OCI-LY1 (cell line): ENCODE data around the gene VPS37D.

ENCODE experiments used
- H2AFZ ChIP-seq: fragments of 200-600 bp; sonication (generic), shearing (Covaris generic); 2 replicates; pipeline ENCODE4 v1.6.0; 2014; ENCODE audit warnings: antibody characterized with exemption, mild to moderate bottlenecking, low read length
- H3F3A ChIP-seq: fragments of 200-600 bp; sonication (generic), shearing (Covaris generic); 2 replicates; pipeline ENCODE4 v1.6.0; 2014; ENCODE audit warnings: mild to moderate bottlenecking, antibody characterized with exemption, low read length, moderate library complexity; ENCODE audit not compliant: insufficient read depth
- H3K27ac ChIP-seq: fragments of 200-600 bp; sonication (generic); 2 replicates; pipeline ENCODE4 v1.5.1; 2014; ENCODE audit warnings: low read length, mixed run types, mild to moderate bottlenecking, low read depth; ENCODE audit not compliant: poor library complexity, severe bottlenecking
- H3K27me3 ChIP-seq: fragments of 200-600 bp; sonication (generic); 2 replicates; pipeline ENCODE4 v1.6.0; 2014; ENCODE audit warnings: antibody characterized with exemption, mild to moderate bottlenecking, low read length, moderate library complexity; ENCODE audit not compliant: insufficient read depth
- H3K36me3 ChIP-seq: fragments of 200-600 bp; sonication (generic); 2 replicates; pipeline ENCODE4 v1.6.1; 2014; ENCODE audit warnings: mild to moderate bottlenecking, antibody characterized with exemption, low read length, moderate library complexity, mixed read lengths; ENCODE audit not compliant: insufficient read depth
- H3K4me1 ChIP-seq: fragments of 200-600 bp; sonication (generic); 2 replicates; pipeline ENCODE4 v1.5.1; 2014; ENCODE audit warnings: mild to moderate bottlenecking, low read length, moderate library complexity; ENCODE audit not compliant: insufficient read depth, severe bottlenecking
- H3K4me2 ChIP-seq: fragments of 200-600 bp; sonication (generic), shearing (Covaris generic); 2 replicates; pipeline ENCODE4 v1.6.1; 2014; ENCODE audit warnings: low read length
- H3K4me3 ChIP-seq: fragments of 200-600 bp; sonication (generic); 2 replicates; pipeline ENCODE4 v1.5.1; 2014; ENCODE audit warnings: low read length, low read depth, mild to moderate bottlenecking, mixed read lengths; ENCODE audit not compliant: poor library complexity, severe bottlenecking
- H3K79me2 ChIP-seq: fragments of 200-600 bp; shearing (Covaris generic); 2 replicates; pipeline ENCODE4 v1.6.1; 2016; ENCODE audit warnings: mixed run types, low read length, mixed read lengths; ENCODE audit not compliant: insufficient read depth
- H3K9ac ChIP-seq: fragments of 200-600 bp; sonication (generic), shearing (Covaris generic); 2 replicates; pipeline ENCODE4 v1.6.1; 2014; ENCODE audit warnings: mild to moderate bottlenecking, low read length, mixed read lengths
- H3K9me2 ChIP-seq: fragments of 200-600 bp; sonication (generic), shearing (Covaris generic); 2 replicates; pipeline ENCODE4 v1.6.1; 2014; ENCODE audit warnings: low read depth, mild to moderate bottlenecking, low read length, mixed read lengths
- H3K9me3 ChIP-seq: fragments of 200-600 bp; shearing (Covaris generic); 2 replicates; pipeline ENCODE4 v1.6.1; 2014; ENCODE audit warnings: low read length, mixed read lengths
- H4K20me1 ChIP-seq: fragments of 200-600 bp; sonication (generic), shearing (Covaris generic); 2 replicates; pipeline ENCODE4 v1.6.0; 2016; ENCODE audit warnings: mild to moderate bottlenecking, low read length; ENCODE audit not compliant: insufficient read depth
- CTCF ChIP-seq: fragments of 200-600 bp; sonication (generic), shearing (Covaris generic); IDR thresholded peaks from 2 replicates; pipeline ENCODE4 v1.5.1; 2017; ENCODE audit warnings: mild to moderate bottlenecking, antibody characterized with exemption, low read length, moderate library complexity, mixed read lengths
- EZH2 ChIP-seq: fragments of 200-600 bp; sonication (generic), shearing (Covaris generic); IDR thresholded peaks from 2 replicates; pipeline ENCODE4 v1.8.0; 2017; ENCODE audit warnings: borderline replicate concordance, mixed run types, mild to moderate bottlenecking, antibody characterized with exemption, low read length, moderate library complexity, mixed read lengths

VPS37D gene

DNA sequence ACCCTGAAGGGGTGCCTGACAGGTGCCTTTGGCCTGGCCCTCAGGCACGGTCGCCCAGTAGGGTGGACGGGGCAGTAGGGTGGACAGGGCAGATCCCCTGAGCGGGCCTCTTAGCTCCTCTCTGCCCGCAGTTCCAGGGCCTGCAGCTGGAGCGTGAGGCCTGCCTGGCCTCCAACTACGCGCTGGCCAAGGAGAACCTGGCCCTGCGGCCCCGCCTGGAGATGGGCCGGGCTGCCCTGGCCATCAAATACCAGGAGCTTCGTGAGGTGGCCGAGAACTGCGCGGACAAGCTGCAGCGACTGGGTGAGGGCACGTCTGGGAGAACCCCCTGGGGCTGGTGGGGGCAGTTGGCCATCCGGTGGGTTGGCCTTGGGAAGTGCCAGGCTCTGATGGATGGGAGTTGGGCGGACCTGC, 1.7 kb downstream of the VPS37D start:
- Histone ChIP-seq H3K9ac (no peak overlapping the region), H3F3A (no peaks in the 10 kb centered on the region), H2AFZ (no peak overlapping the region), H3K4me2 (no peak overlapping the region), H3K36me3 (no peaks in the 10 kb centered on the region), H4K20me1 (no peaks in the 10 kb centered on the region), H3K79me2 (no peaks in the 10 kb centered on the region), H3K9me3 (no peaks in the 10 kb centered on the region), H3K27me3 (peaks cover under 1% of the 10 kb centered on the region; the same call in 1 of the 2 replicates), H3K27ac (no peak overlapping the region), H3K4me3 (no peak overlapping the region), H3K9me2 (no peaks in the 10 kb centered on the region), H3K4me1 (peaks cover 11% of the 10 kb centered on the region)
- no peak for TF ChIP-seq EZH2
- TF ChIP-seq CTCF: no peak

- TF ChIP-seq CTCF (no peak), EZH2 (no peak)
- no peaks in the 10 kb centered on the region for H3F3A ChIP-seq
- no peak overlapping the region for H3K9ac ChIP-seq
- H3K36me3 ChIP-seq: no peaks in the 10 kb centered on the region
- H3K4me1 ChIP-seq: peaks cover 11% of the 10 kb centered on the region
- no peak overlapping the region for H3K27ac ChIP-seq
- no peaks in the 10 kb centered on the region for H3K9me3 ChIP-seq
- H4K20me1 ChIP-seq: no peaks in the 10 kb centered on the region
- H3K27me3 ChIP-seq: peaks cover 6% of the 10 kb centered on the region; the same call in 1 of the 2 replicates
- H2AFZ ChIP-seq: no peak overlapping the region
- no peak overlapping the region for H3K4me2 ChIP-seq
- H3K79me2 ChIP-seq: no peaks in the 10 kb centered on the region
- H3K9me2 ChIP-seq: no peaks in the 10 kb centered on the region
- no peak overlapping the region for H3K4me3 ChIP-seq
These were observed 2.3 kb downstream of the VPS37D start for GRCh38 chr7:73669858-73670385.

DNA sequence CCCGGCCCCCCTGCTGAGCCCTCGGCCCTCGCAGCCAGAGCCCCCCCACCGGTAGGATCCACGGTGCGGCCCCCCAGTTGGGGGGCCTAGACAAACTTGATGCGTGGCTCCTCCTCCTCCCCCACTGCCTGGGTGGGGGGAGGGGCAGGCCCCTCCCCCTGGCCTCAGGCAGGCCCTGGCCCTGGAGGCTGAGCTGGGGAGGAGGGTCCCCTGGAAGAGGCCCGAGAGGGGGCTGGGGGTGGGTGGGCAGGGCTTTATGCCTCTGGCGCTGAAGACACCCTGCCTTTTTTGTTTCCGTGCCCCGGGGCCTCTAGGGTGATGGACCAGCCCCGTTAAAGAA, 3.7 kb downstream of the VPS37D start:
- Histone ChIP-seq H3K79me2 (no peaks in the 10 kb centered on the region), H3K9me3 (no peaks in the 10 kb centered on the region), H4K20me1 (no peaks in the 10 kb centered on the region), H3K9ac (no peak overlapping the region), H3K27me3 (peaks cover 6% of the 10 kb centered on the region; the same call in 1 of the 2 replicates), H3K4me3 (no peak overlapping the region), H3K9me2 (no peaks in the 10 kb centered on the region), H3K4me1 (peaks cover 11% of the 10 kb centered on the region), H3F3A (no peaks in the 10 kb centered on the region), H3K27ac (no peak overlapping the region), H2AFZ (no peak overlapping the region), H3K4me2 (no peak overlapping the region), H3K36me3 (no peaks in the 10 kb centered on the region)
- TF ChIP-seq EZH2: no peak
- no peak for TF ChIP-seq CTCF
